ENCODE measurements around the gene MATN4. TPM values are rescaled to one million over a fixed set of nuclear protein-coding genes. Genes with fewer than 3 reads are reported as not detected.

MATN4 gene
- total RNA-seq, 2 experiments from 2014 or later = 0.38 TPM; not detected in 1

GRCh38 chr20:45279992-45280391 is 28.1 kb downstream of the MATN4 start:
- TF ChIP-seq EZH2phosphoT487 (IDR thresholded peaks at IDR 0.05; ENCODE audit: borderline replicate concordance, low read depth, low read length) (no peak), CTCF (conservative IDR thresholded peaks at IDR 0.05; ENCODE audit: low read length) (no peak)
- ChIA-PET CTCF (ENCODE audit: unreplicated experiment) (no interaction called here), POLR2A (interaction anchor here (0.6 to 0.7 kb wide), 2 partner anchors 354 to 441 kb away, joined by 3 to 4 read pairs; no protein-coding TSS in a partner anchor)
- Histone ChIP-seq H3K4me1 (ENCODE audit: insufficient read depth, low read length, poor library complexity, severe bottlenecking) (no peaks in the 10 kb centered on the region), H3K4me3 (ENCODE audit: low read depth, low read length, poor library complexity, severe bottlenecking) (no peak overlapping the region), H3K27ac (ENCODE audit: low read depth, low read length, poor library complexity, severe bottlenecking) (no peak overlapping the region), H3K9me3 (ENCODE audit: low read length) (no peaks in the 10 kb centered on the region), H4K20me1 (ENCODE audit: insufficient read depth, low read length) (no peaks in the 10 kb centered on the region), H3K79me2 (ENCODE audit: insufficient read depth, low read depth, low read length) (no peaks in the 10 kb centered on the region), H3K36me3 (ENCODE audit: insufficient read depth, low read length) (no peaks in the 10 kb centered on the region), H2AFZ (ENCODE audit: low read length) (no peak overlapping the region), H3K4me2 (ENCODE audit: low read length) (no peak overlapping the region), H3K9me2 (ENCODE audit: insufficient read depth, low read length) (no peaks in the 10 kb centered on the region)
- DNase-seq (ENCODE audit: low spot score) = no peak
- intact Hi-C loops (cut with micrococcal nuclease; ENCODE audit: unreplicated experiment) = no loop called here
- BruUV-seq (replicated peaks) = no TSS peak

GRCh38 chr20:45275338-45275737 is 32.8 kb downstream of the MATN4 start:
- no peaks in the 10 kb centered on the region for H3K79me2 ChIP-seq (ENCODE audit: insufficient read depth, low read depth, low read length)
- H4K20me1 ChIP-seq (ENCODE audit: insufficient read depth, low read length) = no peaks in the 10 kb centered on the region
- H3K9me2 ChIP-seq (ENCODE audit: insufficient read depth, low read length) = no peaks in the 10 kb centered on the region
- ChIA-PET POLR2A (interaction anchor here (0.6 kb wide), 1 partner anchor 73 kb away, joined by 3 read pairs; no protein-coding TSS in a partner anchor), CTCF (ENCODE audit: unreplicated experiment) (no interaction called here)
- H3K4me1 ChIP-seq (ENCODE audit: insufficient read depth, low read length, poor library complexity, severe bottlenecking) = no peaks in the 10 kb centered on the region
- no peak overlapping the region for H3K4me3 ChIP-seq (ENCODE audit: low read depth, low read length, poor library complexity, severe bottlenecking)
- intact Hi-C loops (cut with micrococcal nuclease; ENCODE audit: unreplicated experiment) = no loop called here
- BruUV-seq (replicated peaks) = no TSS peak
- H3K27ac ChIP-seq (ENCODE audit: low read depth, low read length, poor library complexity, severe bottlenecking) = no peak overlapping the region
- TF ChIP-seq EZH2phosphoT487 (IDR thresholded peaks at IDR 0.05; ENCODE audit: borderline replicate concordance, low read depth, low read length) (no peak), CTCF (conservative IDR thresholded peaks at IDR 0.05; ENCODE audit: low read length) (no peak)
- no peaks in the 10 kb centered on the region for H3K9me3 ChIP-seq (ENCODE audit: low read length)
- H3K4me2 ChIP-seq (ENCODE audit: low read length) = no peak overlapping the region
- no peak overlapping the region for H2AFZ ChIP-seq (ENCODE audit: low read length)
- H3K36me3 ChIP-seq (ENCODE audit: insufficient read depth, low read length) = no peaks in the 10 kb centered on the region
- DNase-seq (ENCODE audit: low spot score) = no peak

GRCh38 chr20:45269754-45270270 is 38.3 kb downstream of the MATN4 start:
- H3K27ac ChIP-seq (ENCODE audit: low read depth, low read length, poor library complexity, severe bottlenecking) = no peak overlapping the region
- H2AFZ ChIP-seq (ENCODE audit: low read length) = no peak overlapping the region
- H3K79me2 ChIP-seq (ENCODE audit: insufficient read depth, low read depth, low read length) = no peaks in the 10 kb centered on the region
- H3K9me3 ChIP-seq (ENCODE audit: low read length) = no peaks in the 10 kb centered on the region
- H3K9me2 ChIP-seq (ENCODE audit: insufficient read depth, low read length) = no peaks in the 10 kb centered on the region
- BruUV-seq (replicated peaks) = no TSS peak
- DNase-seq (ENCODE audit: low spot score) = no peak
- TF ChIP-seq EZH2phosphoT487 (IDR thresholded peaks at IDR 0.05; ENCODE audit: borderline replicate concordance, low read depth, low read length) (no peak), CTCF (conservative IDR thresholded peaks at IDR 0.05; ENCODE audit: low read length) (no peak)
- no peak overlapping the region for H3K4me3 ChIP-seq (ENCODE audit: low read depth, low read length, poor library complexity, severe bottlenecking)
- intact Hi-C loops (cut with micrococcal nuclease; ENCODE audit: unreplicated experiment) = no loop called here
- no peak overlapping the region for H3K4me2 ChIP-seq (ENCODE audit: low read length)
- H3K4me1 ChIP-seq (ENCODE audit: insufficient read depth, low read length, poor library complexity, severe bottlenecking) = no peaks in the 10 kb centered on the region
- POLR2A ChIA-PET = no interaction called here
- H4K20me1 ChIP-seq (ENCODE audit: insufficient read depth, low read length) = no peaks in the 10 kb centered on the region
- CTCF ChIA-PET (ENCODE audit: unreplicated experiment) = no interaction called here
- H3K36me3 ChIP-seq (ENCODE audit: insufficient read depth, low read length) = no peaks in the 10 kb centered on the region
